ENCODE results near the gene SLC25A28.
"Not testable (repeated sequence)": the region's sequence is repeated elsewhere in the genome, so short reads cannot be mapped to it uniquely, and the experiment has no call there.

The SLC25A28 gene

DNA sequence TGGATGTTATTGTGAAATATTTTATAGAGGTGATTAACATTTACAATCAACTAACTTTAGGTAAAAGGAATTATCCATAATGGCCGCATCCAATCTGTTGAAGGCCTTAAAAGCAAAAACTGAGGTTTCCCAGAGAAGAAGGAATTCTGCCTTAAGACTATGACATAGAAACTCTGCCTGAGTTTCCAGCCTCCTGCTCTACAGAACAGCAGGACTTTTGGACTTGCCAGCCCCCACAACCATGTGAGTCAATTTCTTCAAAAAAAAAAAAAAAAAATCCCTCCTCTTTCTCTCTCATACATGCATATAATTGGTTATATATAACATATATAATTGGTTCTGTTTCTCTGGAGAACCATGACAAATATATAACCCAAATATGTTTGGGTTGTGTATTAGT is 15.4 kb downstream of the SLC25A28 start:
- H3K9me3 ChIP-seq (ENCODE audit: control extremely low read depth in 1 of 5, control insufficient read depth in 4 of 5, insufficient read depth in 2 of 5, low read depth in 1 of 5, low read length in 4 of 5): peaks cover 0 to 2% (median 0%) of the 10 kb centered on the region in 5 experiments
- peaks cover 3 to 15% (median 7%) of the 10 kb centered on the region in 4 experiments for H3K4me1 ChIP-seq (ENCODE audit: control extremely low read depth in 1 of 4, control insufficient read depth in 4 of 4, insufficient read depth in 4 of 4, low read length in 3 of 4)
- no CpG with 5 or more reads among the region's 1 CpG for WGBS (ENCODE audit: insufficient coverage)
- H3K4me3 ChIP-seq (ENCODE audit: control insufficient read depth in 1 of 7, extremely low read depth in 1 of 7, insufficient read depth in 4 of 7, low read depth in 2 of 7, low read length in 6 of 7): no peak overlapping the region
- H3K27me3 ChIP-seq (replicated peaks in 2 of 5; ENCODE audit: control insufficient read depth in 4 of 5, insufficient read depth in 5 of 5, low read length in 4 of 5): no peaks in the 10 kb centered on the region
- ChIA-PET POLR2A (interaction anchor here (0.6 kb wide), 1 partner anchor 1958 kb away, joined by 3 read pairs; no protein-coding TSS in a partner anchor), CTCF (interaction anchor here (0.5 to 13.2 kb wide), 2 partner anchors 43 to 1519 kb away, joined by 3 to 147 read pairs; no protein-coding TSS in a partner anchor)
- H3K36me3 ChIP-seq (ENCODE audit: control insufficient read depth in 4 of 4, insufficient read depth in 4 of 4, low read length in 3 of 4): peaks cover 0 to 3% (median 2%) of the 10 kb centered on the region in 4 experiments
- DNase-seq: no peak
- no peak overlapping the region for H3K27ac ChIP-seq (ENCODE audit: insufficient read depth in 1 of 2, low read depth in 1 of 2, low read length in 2 of 2, poor library complexity in 1 of 2, severe bottlenecking in 2 of 2)

GRCh38 chr10:99598781-99599509 is 21.3 kb downstream of the SLC25A28 start:
- 98% methylated on average over 8 of the region's 8 CpGs for WGBS (ENCODE audit: insufficient coverage)
- Histone ChIP-seq H3K27ac (ENCODE audit: insufficient read depth in 1 of 2, low read depth in 1 of 2, low read length in 2 of 2, poor library complexity in 1 of 2, severe bottlenecking in 2 of 2) (no peak overlapping the region), H3K36me3 (ENCODE audit: control insufficient read depth in 4 of 4, insufficient read depth in 4 of 4, low read length in 3 of 4) (no peaks in the 10 kb centered on the region), H3K4me1 (ENCODE audit: control extremely low read depth in 1 of 4, control insufficient read depth in 4 of 4, insufficient read depth in 4 of 4, low read length in 3 of 4) (peaks cover 0 to 4% (median 0%) of the 10 kb centered on the region in 4 experiments), H3K27me3 (replicated peaks in 2 of 5; ENCODE audit: control insufficient read depth in 4 of 5, insufficient read depth in 5 of 5, low read length in 4 of 5) (no peaks in the 10 kb centered on the region), H3K4me3 (ENCODE audit: control insufficient read depth in 1 of 7, extremely low read depth in 1 of 7, insufficient read depth in 4 of 7, low read depth in 2 of 7, low read length in 6 of 7) (no peak overlapping the region), H3K9me3 (ENCODE audit: control extremely low read depth in 1 of 5, control insufficient read depth in 4 of 5, insufficient read depth in 2 of 5, low read depth in 1 of 5, low read length in 4 of 5) (no peaks in the 10 kb centered on the region)
- no peak for DNase-seq
- ChIA-PET CTCF (interaction anchor here (1.0 to 1.7 kb wide), 3 partner anchors 12 to 20 kb away, joined by 3 read pairs; no protein-coding TSS in a partner anchor), POLR2A (no interaction called here)

DNA sequence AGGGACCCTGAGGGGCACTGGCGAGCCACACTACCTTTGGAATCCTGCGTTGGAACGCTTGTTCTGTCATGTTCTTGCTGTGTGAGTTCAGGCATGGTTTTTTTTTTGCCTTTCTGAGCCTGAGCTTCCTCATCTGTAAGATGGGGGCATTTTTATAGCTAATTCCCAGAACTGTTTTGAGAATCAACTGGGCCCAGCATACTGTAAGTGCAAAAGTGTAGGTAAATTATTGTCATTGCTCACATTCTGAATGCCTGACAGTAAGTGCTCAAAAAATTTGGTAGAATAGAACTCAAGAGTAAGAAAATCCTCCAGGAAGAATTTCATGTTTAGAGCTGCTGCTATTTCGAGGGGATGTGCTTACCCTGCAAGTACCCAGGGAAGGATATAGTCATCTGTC is 22.2 kb downstream of the SLC25A28 start:
- no peak for DNase-seq
- no peaks in the 10 kb centered on the region for H3K27me3 ChIP-seq (replicated peaks in 2 of 5; ENCODE audit: control insufficient read depth in 4 of 5, insufficient read depth in 5 of 5, low read length in 4 of 5)
- no peak overlapping the region for H3K27ac ChIP-seq (ENCODE audit: insufficient read depth in 1 of 2, low read depth in 1 of 2, low read length in 2 of 2, poor library complexity in 1 of 2, severe bottlenecking in 2 of 2)
- POLR2A ChIA-PET: no interaction called here
- no peaks in the 10 kb centered on the region for H3K9me3 ChIP-seq (ENCODE audit: control extremely low read depth in 1 of 5, control insufficient read depth in 4 of 5, insufficient read depth in 2 of 5, low read depth in 1 of 5, low read length in 4 of 5)
- no peak overlapping the region for H3K4me3 ChIP-seq (ENCODE audit: control insufficient read depth in 1 of 7, extremely low read depth in 1 of 7, insufficient read depth in 4 of 7, low read depth in 2 of 7, low read length in 6 of 7)
- peaks cover 0 to 4% (median 0%) of the 10 kb centered on the region in 4 experiments for H3K4me1 ChIP-seq (ENCODE audit: control extremely low read depth in 1 of 4, control insufficient read depth in 4 of 4, insufficient read depth in 4 of 4, low read length in 3 of 4)
- CTCF ChIA-PET: interaction anchor here (0.6 to 1.7 kb wide), 5 partner anchors 13 to 163 kb away, joined by 3 read pairs; no protein-coding TSS in a partner anchor
- H3K36me3 ChIP-seq (ENCODE audit: control insufficient read depth in 4 of 4, insufficient read depth in 4 of 4, low read length in 3 of 4): no peaks in the 10 kb centered on the region
- 100% methylated on average over 4 of the region's 4 CpGs for WGBS (ENCODE audit: insufficient coverage)

DNA sequence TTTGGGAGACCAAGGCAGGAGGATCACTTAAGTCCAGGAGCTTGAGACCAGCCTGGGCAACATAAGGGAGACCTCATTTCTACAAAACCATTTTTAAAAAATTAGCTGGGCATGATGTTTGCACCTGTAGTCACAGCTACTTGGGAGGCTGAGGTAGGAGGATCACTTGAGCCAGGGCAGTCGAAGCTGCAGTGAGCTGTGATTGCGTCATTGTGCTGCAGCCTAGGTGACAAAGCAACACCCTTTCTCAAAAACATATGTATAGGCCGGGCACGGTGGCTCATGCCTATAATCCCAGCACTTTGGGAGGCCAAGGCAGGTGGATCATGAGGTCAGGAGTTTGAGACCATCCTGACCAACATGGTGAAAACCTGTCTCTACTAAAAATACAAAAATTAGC is 23.5 kb downstream of the SLC25A28 start:
- H3K9me3 ChIP-seq (ENCODE audit: control extremely low read depth in 1 of 5, control insufficient read depth in 4 of 5, insufficient read depth in 2 of 5, low read depth in 1 of 5, low read length in 4 of 5); H3K27me3 ChIP-seq (replicated peaks in 2 of 5; ENCODE audit: control insufficient read depth in 4 of 5, insufficient read depth in 5 of 5, low read length in 4 of 5); H3K4me3 ChIP-seq (ENCODE audit: control insufficient read depth in 1 of 7, extremely low read depth in 1 of 7, insufficient read depth in 4 of 7, low read depth in 2 of 7, low read length in 6 of 7); DNase-seq; H3K4me1 ChIP-seq (ENCODE audit: control extremely low read depth in 1 of 4, control insufficient read depth in 4 of 4, insufficient read depth in 4 of 4, low read length in 3 of 4); H3K27ac ChIP-seq (ENCODE audit: insufficient read depth in 1 of 2, low read depth in 1 of 2, low read length in 2 of 2, poor library complexity in 1 of 2, severe bottlenecking in 2 of 2); POLR2A ChIA-PET; H3K36me3 ChIP-seq (ENCODE audit: control insufficient read depth in 4 of 4, insufficient read depth in 4 of 4, low read length in 3 of 4): not testable (repeated sequence)
- WGBS (ENCODE audit: insufficient coverage): 94% methylated on average over 4 of the region's 4 CpGs
- CTCF ChIA-PET: interaction anchor here (1.2 to 1.7 kb wide), 2 partner anchors 16 to 85 kb away, joined by 3 read pairs; no protein-coding TSS in a partner anchor

GRCh38 chr10:99595770-99596465 is 24.3 kb downstream of the SLC25A28 start:
- Histone ChIP-seq H3K27me3 (replicated peaks in 2 of 5; ENCODE audit: control insufficient read depth in 4 of 5, insufficient read depth in 5 of 5, low read length in 4 of 5) (no peaks in the 10 kb centered on the region), H3K4me3 (ENCODE audit: control insufficient read depth in 1 of 7, extremely low read depth in 1 of 7, insufficient read depth in 4 of 7, low read depth in 2 of 7, low read length in 6 of 7) (no peak overlapping the region), H3K27ac (ENCODE audit: insufficient read depth in 1 of 2, low read depth in 1 of 2, low read length in 2 of 2, poor library complexity in 1 of 2, severe bottlenecking in 2 of 2) (no peak overlapping the region), H3K4me1 (ENCODE audit: control extremely low read depth in 1 of 4, control insufficient read depth in 4 of 4, insufficient read depth in 4 of 4, low read length in 3 of 4) (peaks cover 0 to 4% (median 0%) of the 10 kb centered on the region in 4 experiments), H3K36me3 (ENCODE audit: control insufficient read depth in 4 of 4, insufficient read depth in 4 of 4, low read length in 3 of 4) (no peaks in the 10 kb centered on the region), H3K9me3 (ENCODE audit: control extremely low read depth in 1 of 5, control insufficient read depth in 4 of 5, insufficient read depth in 2 of 5, low read depth in 1 of 5, low read length in 4 of 5) (no peaks in the 10 kb centered on the region)
- 90% methylated on average over 3 of the region's 6 CpGs for WGBS (ENCODE audit: insufficient coverage)
- ChIA-PET POLR2A (no interaction called here), CTCF (interaction anchor here (1.1 to 2.3 kb wide), 2 partner anchors 15 to 16 kb away, joined by 3 to 7 read pairs; no protein-coding TSS in a partner anchor)
- no peak for DNase-seq

- Histone ChIP-seq H3K36me3 (ENCODE audit: control insufficient read depth in 4 of 4, insufficient read depth in 4 of 4, low read length in 3 of 4) (no peaks in the 10 kb centered on the region), H3K4me3 (ENCODE audit: control insufficient read depth in 1 of 7, extremely low read depth in 1 of 7, insufficient read depth in 4 of 7, low read depth in 2 of 7, low read length in 6 of 7) (no peak overlapping the region), H3K27me3 (replicated peaks in 2 of 5; ENCODE audit: control insufficient read depth in 4 of 5, insufficient read depth in 5 of 5, low read length in 4 of 5) (no peaks in the 10 kb centered on the region), H3K4me1 (ENCODE audit: control extremely low read depth in 1 of 4, control insufficient read depth in 4 of 4, insufficient read depth in 4 of 4, low read length in 3 of 4) (peaks cover 0 to 4% (median 0%) of the 10 kb centered on the region in 4 experiments), H3K27ac (ENCODE audit: insufficient read depth in 1 of 2, low read depth in 1 of 2, low read length in 2 of 2, poor library complexity in 1 of 2, severe bottlenecking in 2 of 2) (no peak overlapping the region), H3K9me3 (ENCODE audit: control extremely low read depth in 1 of 5, control insufficient read depth in 4 of 5, insufficient read depth in 2 of 5, low read depth in 1 of 5, low read length in 4 of 5) (no peaks in the 10 kb centered on the region)
- DNase-seq: no peak
- WGBS (ENCODE audit: insufficient coverage): 100% methylated on average over 2 of the region's 3 CpGs
- ChIA-PET CTCF (interaction anchor here (1.1 to 2.3 kb wide), 3 partner anchors 14 to 33 kb away, joined by 3 to 7 read pairs (median 4); no protein-coding TSS in a partner anchor), POLR2A (interaction anchor here (0.5 kb wide), 1 partner anchor 65 kb away, joined by 3 read pairs; no protein-coding TSS in a partner anchor)
These were observed 25.0 kb downstream of the SLC25A28 start for GRCh38 chr10:99595236-99595635.
